ENCODE data around the gene C1QTNF3. TPM values are rescaled to one million over a fixed set of nuclear protein-coding genes. Genes with fewer than 3 reads are reported as not detected.
"Not testable (repeated sequence)": the region's sequence is repeated elsewhere in the genome, so short reads cannot be mapped to it uniquely, and the experiment has no call there.

The C1QTNF3 gene
- total RNA-seq, 1 experiment from 2014 or later: 2.1 TPM

- BruUV-seq (replicated peaks): no TSS peak
- TF ChIP-seq CTCF (IDR thresholded peaks at IDR 0.05; ENCODE audit: unreplicated experiment): no peak
- Mint-ChIP-seq H3K9me3 (ENCODE audit: low read depth, unreplicated experiment) (no peaks in the 10 kb centered on the region), H3K27ac (ENCODE audit: unreplicated experiment) (no peak overlapping the region), H3K36me3 (ENCODE audit: insufficient read depth, unreplicated experiment) (peaks cover 22% of the 10 kb centered on the region), H3K4me3 (ENCODE audit: low read depth, unreplicated experiment) (no peak overlapping the region), H3K27me3 (ENCODE audit: unreplicated experiment) (no peaks in the 10 kb centered on the region), H3K4me1 (ENCODE audit: low read depth, unreplicated experiment) (peaks cover 25% of the 10 kb centered on the region)
- CTCF ChIA-PET: no interaction called here
- no peak for DNase-seq
- intact Hi-C loops (cut with micrococcal nuclease; ENCODE audit: unreplicated experiment): no loop called here
Observed at GRCh38 chr5:34011536-34011935, 31.5 kb downstream of the C1QTNF3 start.

GRCh38 chr5:34010146-34010545 lies 32.9 kb downstream of the C1QTNF3 start:
- H3K4me3 Mint-ChIP-seq (ENCODE audit: low read depth, unreplicated experiment); H3K27ac Mint-ChIP-seq (ENCODE audit: unreplicated experiment); BruUV-seq (replicated peaks); DNase-seq; H3K9me3 Mint-ChIP-seq (ENCODE audit: low read depth, unreplicated experiment); CTCF ChIA-PET; H3K27me3 Mint-ChIP-seq (ENCODE audit: unreplicated experiment); intact Hi-C loops (cut with micrococcal nuclease; ENCODE audit: unreplicated experiment): not testable (repeated sequence)
- peaks cover 22% of the 10 kb centered on the region for H3K36me3 Mint-ChIP-seq (ENCODE audit: insufficient read depth, unreplicated experiment)
- peaks cover 32% of the 10 kb centered on the region for H3K4me1 Mint-ChIP-seq (ENCODE audit: low read depth, unreplicated experiment)

- no peak for DNase-seq
- H3K9me3 Mint-ChIP-seq (ENCODE audit: low read depth, unreplicated experiment): no peaks in the 10 kb centered on the region
- H3K36me3 Mint-ChIP-seq (ENCODE audit: insufficient read depth, unreplicated experiment): peaks cover 22% of the 10 kb centered on the region
- H3K27ac Mint-ChIP-seq (ENCODE audit: unreplicated experiment): peak overlapping the region; percentile 51
- intact Hi-C loops (cut with micrococcal nuclease; ENCODE audit: unreplicated experiment): no loop called here
- no peak overlapping the region for H3K4me3 Mint-ChIP-seq (ENCODE audit: low read depth, unreplicated experiment)
- H3K4me1 Mint-ChIP-seq (ENCODE audit: low read depth, unreplicated experiment): peaks cover 32% of the 10 kb centered on the region
- BruUV-seq (replicated peaks): no TSS peak
- H3K27me3 Mint-ChIP-seq (ENCODE audit: unreplicated experiment): no peaks in the 10 kb centered on the region
- no peak for TF ChIP-seq CTCF (IDR thresholded peaks at IDR 0.05; ENCODE audit: unreplicated experiment)
- CTCF ChIA-PET: no interaction called here
Observed at GRCh38 chr5:34009610-34010009, 33.4 kb downstream of the C1QTNF3 start.

- no TSS peak for BruUV-seq (replicated peaks)
- Mint-ChIP-seq H3K36me3 (ENCODE audit: insufficient read depth, unreplicated experiment) (peaks cover 22% of the 10 kb centered on the region), H3K27me3 (ENCODE audit: unreplicated experiment) (no peaks in the 10 kb centered on the region), H3K4me3 (ENCODE audit: low read depth, unreplicated experiment) (peak overlapping the region; percentile 81), H3K9me3 (ENCODE audit: low read depth, unreplicated experiment) (no peaks in the 10 kb centered on the region), H3K4me1 (ENCODE audit: low read depth, unreplicated experiment) (peaks cover 32% of the 10 kb centered on the region), H3K27ac (ENCODE audit: unreplicated experiment) (peak overlapping the region; percentile 51)
- CTCF ChIA-PET: interaction anchor here (0.7 to 1.3 kb wide), 3 partner anchors 12 to 878 kb away, joined by 3 to 5 read pairs (median 4); no protein-coding TSS in a partner anchor
- no peak for DNase-seq
- TF ChIP-seq CTCF (IDR thresholded peaks at IDR 0.05; ENCODE audit: unreplicated experiment): no peak
- intact Hi-C loops (cut with micrococcal nuclease; ENCODE audit: unreplicated experiment): no loop called here
Observed at GRCh38 chr5:34008802-34009201, 34.2 kb downstream of the C1QTNF3 start.

Data from Calu3 (cell line).